Activated CD4-positive, alpha-beta T cell treated with anti-CD3 and anti-CD28 coated beads, Interleukin-10, Interleukin-2, amounts not matched to agents 100 ng/mL and 50 ng/mL, durations not matched to agents 16 hours and 8 hours (primary cell): ENCODE results near the gene ZMYND12.

Experiments used
- DNase-seq: peaks from one replicate; pipeline ENCODE4 v3.0.0-alpha.2; 2020

The ZMYND12 gene

DNA sequence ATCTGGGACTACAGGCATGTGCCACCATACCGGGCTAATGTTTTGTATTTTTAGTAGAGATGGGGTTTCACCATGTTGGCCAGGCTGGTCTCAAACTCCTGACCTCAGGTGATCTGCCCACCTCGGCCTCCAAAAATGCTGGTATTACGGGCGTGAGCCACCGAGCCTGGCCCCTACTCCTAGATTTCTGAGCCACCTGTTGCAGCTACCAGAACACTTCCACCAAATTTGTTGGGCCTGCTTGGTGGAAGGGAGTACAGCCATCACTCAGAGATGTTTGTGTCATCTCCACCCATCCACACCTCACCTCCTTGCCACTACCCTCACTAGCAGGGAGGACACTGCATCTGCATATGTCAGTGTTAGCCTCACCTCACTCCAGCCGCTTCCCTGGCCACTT lies 69.8 kb downstream of the ZMYND12 start:
- DNase-seq = no peak

DNA sequence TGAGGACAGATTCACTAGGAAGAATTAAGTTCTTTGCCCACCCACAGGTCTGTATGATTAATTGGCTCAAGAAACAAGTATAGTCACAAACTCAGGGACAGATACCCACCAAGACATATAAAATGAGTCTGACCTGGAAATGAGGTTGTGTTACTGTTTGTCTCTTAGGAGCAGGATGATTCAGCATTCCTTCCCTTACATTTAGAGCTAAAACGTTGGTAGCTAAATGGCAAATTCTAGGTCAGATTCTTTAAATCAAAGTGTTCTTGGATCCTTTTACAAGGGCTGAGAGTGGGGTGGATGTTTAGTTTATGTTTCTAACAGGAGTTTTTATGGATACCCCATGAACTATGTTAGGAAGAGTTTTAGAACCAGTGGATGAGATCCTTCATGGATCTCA lies 70.5 kb downstream of the ZMYND12 start:
- no peak for DNase-seq

DNA sequence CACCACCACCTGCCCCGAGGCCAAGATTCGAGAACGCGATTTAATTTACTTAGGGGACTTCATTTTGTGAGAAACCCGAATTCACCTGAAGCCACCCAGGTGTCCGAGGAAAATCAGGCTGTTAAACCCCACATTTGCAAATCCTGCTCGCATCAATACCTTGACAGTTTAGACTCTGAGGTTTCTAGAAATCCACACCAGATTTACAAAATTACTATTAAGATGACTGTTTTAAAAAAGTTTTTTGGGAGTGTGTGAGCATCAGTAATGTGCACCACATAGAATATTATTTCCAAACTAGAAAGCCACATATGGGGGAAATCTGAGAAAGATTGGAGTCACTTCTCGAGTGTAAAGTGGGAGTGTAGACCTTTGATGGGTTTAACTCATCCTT lies 74.5 kb downstream of the ZMYND12 start:
- no peak for DNase-seq

DNA sequence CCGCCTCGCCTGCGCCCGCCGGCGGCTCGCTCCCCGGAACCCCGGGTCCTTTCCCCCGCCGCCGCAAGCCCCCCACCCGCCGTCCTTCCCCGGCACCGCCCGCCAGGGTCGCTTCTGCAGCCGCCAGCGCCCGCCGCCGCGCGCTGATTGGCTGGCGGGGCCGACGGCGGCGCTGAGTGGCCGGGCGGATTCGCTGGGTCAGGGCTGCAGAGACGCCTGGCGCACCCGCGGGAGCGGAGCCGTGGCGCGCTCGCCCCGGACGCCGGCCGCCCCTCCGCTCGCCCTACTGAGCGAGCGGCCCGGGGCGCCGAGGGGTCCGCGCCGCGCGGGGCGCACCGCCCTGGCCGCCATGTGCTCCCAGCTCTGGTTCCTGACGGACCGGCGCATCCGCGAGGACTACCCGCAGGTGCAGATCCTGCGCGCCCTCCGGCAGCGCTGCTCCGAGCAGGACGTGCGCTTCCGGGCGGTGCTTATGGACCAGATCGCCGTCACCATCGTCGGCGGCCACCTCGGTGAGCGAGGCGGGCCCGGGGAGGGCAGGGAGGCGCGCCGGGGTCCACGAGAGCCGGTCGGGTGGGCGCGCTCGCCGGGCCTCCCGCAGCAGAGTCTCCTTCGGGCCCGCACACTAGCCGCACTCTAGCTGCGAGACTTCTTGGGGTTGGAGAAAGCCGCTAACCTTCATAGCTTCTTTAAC lies 75.1 kb downstream of the ZMYND12 start, which contains the start of gene RIMKLA:
Gene RIMKLA, plus strand, starts transcription at position 207 of the 694 bp plus-strand sequence. Its CDS starts 143 bp downstream, at position 350.
- peak; percentile 65 for DNase-seq
